Neutrophil (primary cell): Measurements from ENCODE around the gene KCNK2.

Experiments used
- H3K27ac ChIP-seq: fragments of 200-600 bp; sonication (generic); 2 replicates; pipeline ENCODE4 v1.5.1; 2016; ENCODE audit warnings: mild to moderate bottlenecking, moderate library complexity
- H3K27me3 ChIP-seq: fragments of 200-600 bp; sonication (generic); 2 replicates; pipeline ENCODE4 v1.6.0; 2016; ENCODE audit warnings: mild to moderate bottlenecking
- H3K36me3 ChIP-seq: fragments of 200-600 bp; sonication (generic); 2 replicates; pipeline ENCODE4 v1.5.1; 2017
- H3K4me1 ChIP-seq, 2 experiments: fragments of 200-600 bp in 1 of 2; sonication (generic) in 1 of 2; 1 replicate in 1 of 2; 2 replicates in 1 of 2; pipeline versions ENCODE4 v1.5.1 to v1.6.1; 2013 to 2016; ENCODE audit warnings: low read depth in 1 of 2, low read length in 1 of 2, mild to moderate bottlenecking in 1 of 2, moderate library complexity in 1 of 2; ENCODE audit not compliant: control insufficient read depth in 1 of 2, insufficient read depth in 1 of 2
- H3K4me3 ChIP-seq, 2 experiments: fragments of 200-600 bp in 1 of 2; sonication (generic) in 1 of 2; 1 replicate in 1 of 2; 2 replicates in 1 of 2; pipeline ENCODE4 v1.5.1; 2013 to 2016; ENCODE audit warnings: low read depth in 1 of 2, low read length in 1 of 2, mild to moderate bottlenecking in 1 of 2, moderate library complexity in 1 of 2
- H3K9me3 ChIP-seq: fragments of 200-600 bp; sonication (generic); 2 replicates; pipeline ENCODE4 v1.5.1; 2016
- CTCF ChIP-seq: fragments of 200-600 bp; sonication (generic); IDR thresholded peaks from 2 replicates; pipeline ENCODE4 v1.5.1; 2016; ENCODE audit warnings: antibody characterized with exemption

The KCNK2 gene

GRCh38 chr1:215262106-215262505, 179.6 kb downstream of the KCNK2 start:
- Histone ChIP-seq H3K36me3 (no peaks in the 10 kb centered on the region), H3K27ac (no peak overlapping the region), H3K4me3 (no peak overlapping the region), H3K4me1 (no peaks in the 10 kb centered on the region), H3K27me3 (no peaks in the 10 kb centered on the region), H3K9me3 (no peaks in the 10 kb centered on the region)
- TF ChIP-seq CTCF = no peak

GRCh38 chr1:215263636-215264035, 181.1 kb downstream of the KCNK2 start:
- H3K4me3 ChIP-seq = no peak overlapping the region
- H3K27ac ChIP-seq = no peak overlapping the region
- no peaks in the 10 kb centered on the region for H3K36me3 ChIP-seq
- H3K27me3 ChIP-seq = no peaks in the 10 kb centered on the region
- no peak for TF ChIP-seq CTCF
- H3K9me3 ChIP-seq = no peaks in the 10 kb centered on the region
- H3K4me1 ChIP-seq = no peaks in the 10 kb centered on the region

- no peaks in the 10 kb centered on the region for H3K27me3 ChIP-seq
- no peak for TF ChIP-seq CTCF
- H3K4me1 ChIP-seq = no peaks in the 10 kb centered on the region
- no peak overlapping the region for H3K4me3 ChIP-seq
- no peaks in the 10 kb centered on the region for H3K9me3 ChIP-seq
- no peak overlapping the region for H3K27ac ChIP-seq
- H3K36me3 ChIP-seq = no peaks in the 10 kb centered on the region
Observed at GRCh38 chr1:215264649-215265048, 182.1 kb downstream of the KCNK2 start.

GRCh38 chr1:215267495-215267894, 185.0 kb downstream of the KCNK2 start:
- no peaks in the 10 kb centered on the region for H3K36me3 ChIP-seq

GRCh38 chr1:215269955-215270354, 187.4 kb downstream of the KCNK2 start:
- Histone ChIP-seq H3K27ac (no peak overlapping the region), H3K9me3 (no peaks in the 10 kb centered on the region), H3K4me3 (no peak overlapping the region), H3K27me3 (no peaks in the 10 kb centered on the region), H3K36me3 (no peaks in the 10 kb centered on the region), H3K4me1 (no peaks in the 10 kb centered on the region)
- TF ChIP-seq CTCF = no peak

More at GRCh38 chr1:215267495-215267894, 185.0 kb downstream of the KCNK2 start:
- Histone ChIP-seq H3K27ac (no peak overlapping the region), H3K27me3 (no peaks in the 10 kb centered on the region), H3K4me1 (no peaks in the 10 kb centered on the region), H3K9me3 (no peaks in the 10 kb centered on the region), H3K4me3 (no peak overlapping the region)
- TF ChIP-seq CTCF = no peak
